WTC11 (cell line): ENCODE data around the gene ZCCHC4.

ENCODE experiments used
- AFF4 ChIP-seq: sonication (generic); formaldehyde crosslinking; IDR thresholded peaks from 2 replicates; pipeline ENCODE4 v1.8.1; 2023; ENCODE audit warnings: mild to moderate bottlenecking, missing genetic modification reagents, borderline replicate concordance
- ATF2 ChIP-seq: sonication (generic); formaldehyde crosslinking; IDR thresholded peaks from 2 replicates; pipeline ENCODE4 v1.8.1; 2022; ENCODE audit warnings: low read depth, missing genetic modification reagents, borderline replicate concordance
- CTCF ChIP-seq: fragments of 200-600 bp; IDR thresholded peaks from 2 replicates; pipeline ENCODE4 v1.8.0; 2022; ENCODE audit warnings: antibody characterized with exemption
- NFYB ChIP-seq: sonication (generic); formaldehyde crosslinking; conservative IDR thresholded peaks from 2 replicates; pipeline ENCODE4 v1.8.0; 2022; ENCODE audit warnings: low read depth, missing genetic modification reagents
- NR3C1 ChIP-seq: sonication (generic); formaldehyde crosslinking; conservative IDR thresholded peaks from 2 replicates; pipeline ENCODE4 v1.8.1; 2023; ENCODE audit warnings: low read depth, mild to moderate bottlenecking, missing genetic modification reagents
- PREB ChIP-seq: sonication (generic); formaldehyde crosslinking; IDR thresholded peaks from 2 replicates; pipeline ENCODE4 v1.8.1; 2022; ENCODE audit warnings: mild to moderate bottlenecking, missing genetic modification reagents, moderate library complexity, borderline replicate concordance
- USF2 ChIP-seq: sonication (generic); formaldehyde crosslinking; IDR thresholded peaks from 2 replicates; pipeline ENCODE4 v1.8.1; 2023; ENCODE audit warnings: mild to moderate bottlenecking, missing genetic modification reagents, moderate library complexity
- ZNF317 ChIP-seq: sonication (generic); formaldehyde crosslinking; IDR thresholded peaks from 2 replicates; pipeline ENCODE4 v1.8.1; 2023; ENCODE audit warnings: low read depth, mild to moderate bottlenecking, moderate library complexity, missing genetic modification reagents, borderline replicate concordance

GRCh38 chr4:25299476-25300203 is 12.9 kb upstream of the ZCCHC4 start:
- TF ChIP-seq CTCF (no peak), NR3C1 (CRISPR knock-in tag) (no peak), PREB (CRISPR knock-in tag) (no peak), NFYB (no peak), USF2 (CRISPR knock-in tag) (no peak), ATF2 (CRISPR knock-in tag) (no peak), AFF4 (no peak), ZNF317 (CRISPR knock-in tag) (no peak)
